NK-92 treated with Interleukin-12 subunit alpha and Interleukin-12 subunit beta, amount 100 ng/mL, for 24 hours (cell line): Measurements from ENCODE around the gene BCL2.

ENCODE experiments used
- DNase-seq: peaks from one replicate; lab custom pipeline; 2025; lab: John Stamatoyannopoulos, UW

BCL2 gene

DNA sequence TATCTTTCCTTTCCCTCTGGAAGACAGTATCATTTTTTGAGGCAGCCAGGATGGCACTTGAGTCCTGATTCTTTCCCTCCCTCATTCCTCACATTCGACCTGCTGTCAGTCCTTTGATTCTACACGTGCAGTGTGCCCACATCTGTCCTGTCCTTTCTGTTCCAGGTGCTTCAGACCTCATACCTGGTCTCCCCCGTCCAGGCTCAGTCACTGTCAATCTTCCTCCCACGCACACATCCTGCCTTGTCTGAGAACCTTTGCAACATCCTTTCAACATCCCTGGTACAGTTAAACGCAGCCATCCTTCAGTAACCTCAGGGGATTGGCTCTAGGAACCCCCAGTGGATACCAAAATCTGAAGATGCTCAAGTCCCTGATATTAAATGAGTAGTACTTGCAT lies 10.1 kb downstream of the BCL2 start:
- DNase-seq, result no peak

DNA sequence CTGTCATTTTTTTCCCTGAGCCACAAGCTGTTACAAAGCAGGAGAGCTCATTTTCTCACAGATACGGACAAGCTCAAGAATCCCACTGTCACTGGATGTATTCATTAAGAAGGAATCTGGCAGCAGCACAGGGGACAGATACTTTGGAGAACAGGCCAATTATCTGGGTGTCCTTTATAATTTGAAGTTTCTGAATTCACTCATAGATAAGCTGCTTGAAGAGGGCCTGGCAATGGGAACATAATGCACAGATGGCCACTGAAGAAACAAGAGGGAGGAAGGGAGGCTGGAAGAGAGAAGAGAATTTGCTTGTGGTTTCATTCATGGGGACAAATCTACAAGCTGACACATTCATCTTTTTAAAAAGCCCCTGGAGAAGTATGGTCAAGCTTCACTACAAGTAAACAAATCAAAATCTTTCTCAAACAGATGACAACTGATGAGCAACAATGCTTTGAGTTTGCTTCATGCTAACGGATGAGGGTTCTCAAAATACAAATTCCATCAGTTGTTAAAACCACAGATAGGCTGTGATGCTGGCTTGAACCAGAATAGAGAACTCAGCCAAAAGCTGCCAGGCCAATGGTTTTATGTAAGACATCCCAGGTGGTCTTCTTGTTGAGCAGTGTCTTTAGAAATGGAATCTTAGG lies 11.9 kb downstream of the BCL2 start:
- DNase-seq, result no peak

DNA sequence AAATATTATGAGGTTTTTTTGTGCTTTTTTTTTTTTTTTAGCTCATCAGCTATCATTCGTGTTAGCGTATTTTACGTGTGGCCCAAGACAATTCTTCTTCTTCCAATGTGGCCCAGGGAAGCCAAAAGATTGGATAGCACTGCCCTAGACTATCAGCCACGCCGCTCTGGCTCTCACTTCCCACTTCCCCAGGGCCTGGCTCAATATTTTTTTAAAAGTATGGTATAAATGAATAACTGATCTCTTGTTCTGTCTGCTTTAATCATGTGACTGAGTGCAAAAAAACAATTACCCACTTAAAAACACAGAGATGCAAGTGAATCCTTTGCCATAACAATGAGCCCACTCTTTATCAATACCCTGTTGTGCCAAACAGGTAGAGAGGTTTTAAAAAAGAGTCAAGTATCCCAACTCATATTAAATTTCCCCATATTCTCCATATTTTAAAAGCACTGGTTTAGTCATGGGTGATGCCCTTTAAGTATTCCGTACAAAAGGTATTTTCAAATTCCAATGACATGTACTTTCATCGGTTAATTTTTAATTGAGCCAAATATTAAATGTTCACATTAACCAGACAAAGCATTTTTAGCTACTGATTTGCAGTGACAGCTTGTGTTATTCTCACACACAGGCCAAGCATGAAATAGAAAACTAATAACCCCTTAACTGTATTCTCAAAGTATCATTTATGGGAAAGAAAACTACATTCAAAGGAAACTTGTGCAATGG lies 12.6 kb downstream of the BCL2 start:
- DNase-seq, result no peak

DNA sequence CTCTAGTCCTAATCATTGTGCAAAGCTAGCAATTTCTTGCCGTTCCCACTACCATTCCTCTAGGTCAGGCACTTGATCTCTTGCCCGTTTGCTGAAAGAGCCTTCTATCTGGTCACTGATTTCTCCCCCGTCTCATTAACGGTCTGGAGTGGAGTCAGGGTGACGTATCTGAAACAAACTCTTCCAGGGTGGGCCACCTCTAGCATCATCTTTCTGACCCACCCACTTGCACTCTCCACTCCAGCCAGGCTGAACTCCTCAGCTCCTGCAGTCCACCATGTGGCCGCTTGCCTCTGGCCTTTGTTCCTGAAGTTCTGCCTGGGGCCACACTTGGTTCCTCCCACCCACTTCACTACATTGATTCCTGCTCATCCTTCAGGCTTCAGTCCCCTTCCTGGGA lies 13.3 kb downstream of the BCL2 start:
- no peak for DNase-seq

- DNase-seq, result no peak
Measured at GRCh38 chr18:63303547-63303946, 16.0 kb downstream of the BCL2 start.

DNA sequence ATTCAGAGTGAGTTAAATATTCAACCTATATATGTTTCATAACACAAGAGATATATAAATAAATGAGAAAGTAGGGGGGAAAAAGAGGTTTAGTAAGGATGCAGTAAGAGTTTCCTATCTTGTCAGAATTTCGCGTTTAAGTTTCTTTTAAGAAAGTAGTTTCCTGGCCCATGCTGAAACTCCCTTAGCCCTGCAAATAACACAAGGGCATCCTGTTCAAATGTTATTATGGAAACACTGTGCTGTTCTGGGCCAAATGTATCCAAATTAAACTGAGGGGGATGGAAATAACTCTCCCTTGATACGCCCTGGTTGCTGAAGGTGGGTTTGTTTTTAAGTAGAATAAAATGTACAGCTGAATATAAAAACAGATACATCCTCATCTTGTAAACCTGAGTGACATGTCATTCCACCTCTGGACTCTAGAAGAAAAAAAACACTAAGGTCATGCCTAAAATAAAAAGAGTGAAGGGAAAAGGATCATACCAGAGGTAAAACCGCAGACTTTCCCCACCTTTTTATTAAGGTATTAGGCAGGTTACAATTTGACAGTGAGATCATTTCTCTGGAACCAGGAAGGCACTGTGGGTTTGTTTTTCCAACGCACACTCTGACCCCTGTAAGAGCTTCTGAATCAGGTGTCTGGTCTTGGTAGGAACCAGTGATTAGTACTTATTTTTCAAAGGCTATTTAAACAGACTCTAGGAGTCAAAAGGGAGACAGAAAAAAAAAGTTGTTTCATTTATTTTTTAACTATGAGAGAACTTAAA lies 16.7 kb downstream of the BCL2 start:
- no peak for DNase-seq

DNA sequence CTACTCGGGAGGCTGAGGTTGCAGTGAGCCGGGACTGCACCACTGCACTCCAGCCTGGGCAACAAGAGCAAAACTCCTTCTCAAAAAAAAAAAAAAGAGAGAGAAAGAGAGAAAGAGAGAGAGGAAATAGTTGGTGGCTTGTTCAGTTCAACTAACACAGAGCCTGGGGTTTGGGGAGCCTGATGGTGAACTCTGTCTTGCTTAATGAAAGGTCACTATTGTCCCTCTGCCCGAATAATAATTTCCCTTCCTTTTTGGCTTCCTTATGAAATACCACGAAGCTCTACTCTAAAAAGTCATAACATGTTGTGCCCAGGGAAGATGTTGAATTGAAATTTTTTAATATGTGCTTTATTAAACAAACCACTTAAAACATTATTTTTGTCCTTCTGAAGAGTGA lies 17.3 kb downstream of the BCL2 start:
- no peak for DNase-seq

GRCh38 chr18:63301434-63301833 lies 18.1 kb downstream of the BCL2 start:
- DNase-seq, result no peak

DNA sequence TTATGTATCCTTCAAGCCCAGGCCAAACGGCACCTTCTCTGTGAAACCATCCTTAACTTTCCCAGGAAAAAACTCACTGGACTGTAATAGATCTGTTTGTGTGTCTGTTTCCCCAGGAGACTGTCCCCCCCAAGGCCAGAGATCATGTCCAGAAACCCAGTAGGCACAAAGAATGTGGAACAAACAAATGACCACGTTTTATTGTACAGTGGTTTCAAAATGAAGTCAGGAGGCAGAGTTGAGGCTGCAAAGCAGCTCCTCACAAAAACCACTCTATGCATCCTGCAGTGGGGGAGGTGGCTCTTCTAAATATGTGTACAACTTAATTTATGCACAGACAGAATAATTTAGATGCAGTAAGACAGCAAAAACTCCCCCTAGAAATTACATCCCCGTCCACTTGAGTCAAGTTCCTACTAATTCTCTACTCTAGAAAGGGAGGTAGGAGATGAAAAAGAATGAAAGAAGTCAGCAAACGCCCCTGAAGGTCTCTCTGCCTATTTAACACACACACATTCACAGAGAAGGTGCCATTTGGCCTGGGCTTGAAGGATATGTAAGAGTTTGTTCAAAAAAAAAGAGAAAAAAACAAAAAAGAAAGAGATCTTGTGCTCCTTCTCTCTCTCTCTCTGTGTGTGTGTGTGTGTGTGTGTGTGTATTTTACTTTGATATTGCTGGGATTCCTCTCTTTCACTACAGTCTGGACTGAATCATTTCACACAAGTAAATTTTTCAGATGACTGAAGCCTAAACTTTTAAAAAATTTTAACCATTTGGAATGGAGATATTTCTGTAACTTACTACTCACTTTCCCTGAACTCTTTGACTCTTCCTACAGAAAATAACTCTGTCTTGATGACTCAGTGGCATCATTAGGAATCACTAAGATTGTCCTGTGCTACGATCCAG lies 19.5 kb downstream of the BCL2 start:
- DNase-seq, result peak; percentile 21

- peak; percentile 5 for DNase-seq
Measured at GRCh38 chr18:63298400-63299365, 20.9 kb downstream of the BCL2 start.

- DNase-seq, result no peak
Measured at GRCh38 chr18:63297687-63298399, 21.7 kb downstream of the BCL2 start.

GRCh38 chr18:63293935-63294334 lies 25.6 kb downstream of the BCL2 start:
- no peak for DNase-seq

DNA sequence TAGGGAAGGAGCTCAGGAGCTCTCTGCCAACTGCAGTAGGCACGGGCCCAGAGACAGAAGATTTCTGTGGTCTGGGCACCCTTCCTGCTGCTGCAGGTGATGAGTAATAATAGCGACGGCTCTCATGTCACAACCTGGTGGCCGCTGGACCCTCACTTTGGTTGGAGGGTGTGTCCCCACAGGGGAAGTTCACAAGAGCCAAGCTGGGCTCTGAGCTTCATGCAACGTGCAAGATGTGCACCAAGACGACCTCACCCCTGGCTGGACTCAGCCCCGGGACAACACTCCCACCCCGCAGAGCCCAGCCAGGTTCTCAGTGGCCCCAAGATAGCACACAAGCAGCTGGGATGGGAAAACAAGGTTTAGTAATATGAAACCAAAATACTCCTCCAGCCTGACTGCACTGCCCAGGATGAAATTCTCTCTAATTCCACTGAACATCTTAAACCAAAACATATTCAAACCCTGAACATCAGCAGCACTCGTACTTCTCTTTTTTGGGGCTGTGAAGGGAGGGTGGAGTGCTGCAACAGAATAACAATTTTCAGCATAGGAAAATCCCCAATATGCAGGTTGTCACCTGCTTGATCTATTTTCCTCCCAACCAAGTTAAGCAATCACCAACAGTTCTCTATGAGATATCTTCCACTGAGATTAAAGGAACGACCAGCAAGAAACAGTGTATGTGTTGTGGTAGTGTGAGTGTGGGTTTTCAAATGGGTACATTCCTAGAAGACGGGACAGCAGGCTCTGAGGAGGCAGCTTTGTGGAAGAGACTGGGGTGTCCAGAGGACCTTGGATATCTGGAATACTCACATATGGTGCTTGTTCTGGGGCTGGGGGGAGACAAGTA lies 26.5 kb downstream of the BCL2 start:
- DNase-seq, result peak; percentile 39

DNA sequence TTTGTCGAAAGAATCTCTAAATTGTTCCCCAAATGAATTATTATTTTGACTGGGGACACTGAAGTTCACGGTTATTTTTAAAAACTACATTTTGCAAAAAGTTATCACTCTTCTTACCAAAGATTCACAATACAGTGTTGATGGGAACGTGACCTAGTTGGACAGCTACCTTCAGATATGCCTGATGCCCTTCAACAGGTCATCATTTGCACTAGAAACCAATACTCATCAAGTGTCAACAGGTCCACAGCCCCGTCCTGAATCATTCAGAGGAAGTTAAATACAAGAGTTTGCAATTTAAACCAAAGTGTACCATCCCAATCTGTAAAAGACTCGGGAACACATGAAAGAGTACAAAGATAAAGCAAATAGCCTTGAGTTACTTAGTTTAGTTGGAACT lies 28.3 kb downstream of the BCL2 start:
- DNase-seq, result no peak

- no peak for DNase-seq
Measured at GRCh38 chr18:63290821-63291200, 28.8 kb downstream of the BCL2 start.

DNA sequence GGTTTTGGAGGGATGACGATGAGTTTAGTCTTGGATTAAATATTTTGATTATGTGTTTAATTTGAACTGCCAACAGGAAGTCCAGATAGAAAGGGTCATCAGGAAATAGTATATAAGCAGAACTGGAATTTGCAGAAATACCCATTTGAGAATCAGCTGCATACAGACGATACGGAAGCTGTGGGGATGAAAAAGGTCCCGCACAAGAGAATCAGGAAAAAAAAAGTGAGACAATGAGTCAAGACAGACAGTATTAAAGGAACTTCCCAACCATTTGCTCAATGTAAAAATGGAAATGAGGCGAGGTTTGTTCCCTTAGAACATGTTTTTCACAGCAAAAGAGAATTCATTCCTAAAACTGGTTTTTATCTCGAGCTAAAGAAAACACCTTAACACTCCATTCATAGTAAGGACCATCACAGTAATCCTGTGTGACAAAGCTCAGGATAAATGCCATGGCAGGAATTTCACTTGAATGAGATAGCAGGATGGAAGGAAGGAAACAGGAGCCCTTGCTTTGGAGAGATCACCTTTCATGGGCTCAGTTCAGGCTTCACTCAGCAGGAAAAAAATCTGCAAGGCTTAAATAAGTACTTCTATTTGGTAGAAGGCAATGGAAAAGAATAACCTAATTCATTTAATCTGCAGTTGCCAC lies 29.3 kb downstream of the BCL2 start:
- DNase-seq, result no peak

DNA sequence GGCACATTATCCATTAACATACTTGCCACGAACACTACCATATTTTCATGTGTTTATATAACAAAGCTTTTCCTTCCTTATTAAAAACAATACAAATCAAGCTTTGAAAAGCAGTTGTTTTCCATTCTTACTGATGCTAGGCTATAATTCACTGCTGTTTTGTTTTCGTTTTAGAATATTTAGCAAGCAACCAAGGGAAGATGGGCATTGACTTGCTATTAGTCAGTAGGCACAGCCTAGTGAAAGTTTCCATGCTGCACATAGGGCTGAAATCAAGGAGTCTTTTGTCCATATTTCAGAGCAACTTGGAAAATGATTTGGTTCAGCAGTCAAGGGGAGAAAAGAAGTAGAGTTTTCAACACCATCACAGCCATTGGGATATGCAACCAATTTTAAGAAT lies 31.3 kb downstream of the BCL2 start:
- DNase-seq, result no peak

DNA sequence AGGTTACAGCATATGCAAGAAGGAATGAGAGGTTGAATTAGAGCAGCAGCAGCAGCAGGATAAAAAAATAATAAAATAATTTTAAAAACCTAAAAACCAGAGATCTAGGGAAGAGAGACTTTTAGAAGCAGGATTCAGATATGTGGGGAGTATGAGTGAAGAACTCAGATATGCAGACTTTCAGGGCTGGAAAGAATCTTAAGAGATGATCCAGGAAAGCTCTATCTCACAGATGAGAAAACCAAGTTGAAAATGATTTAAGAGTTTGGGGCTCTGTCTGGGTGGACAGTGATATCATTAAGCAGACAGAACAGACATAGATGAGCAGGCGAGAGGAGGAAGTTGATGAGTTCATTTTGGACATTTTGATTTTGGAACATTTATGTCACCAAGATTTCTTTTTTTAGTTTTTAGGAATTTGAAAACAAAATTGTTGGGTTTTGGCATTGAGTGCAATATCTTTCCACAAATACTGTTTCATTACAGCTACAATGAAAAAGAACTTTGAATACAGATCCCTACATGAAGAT lies 31.8 kb downstream of the BCL2 start:
- DNase-seq, result no peak

- DNase-seq, result no peak
Measured at GRCh38 chr18:63286926-63287325, 32.6 kb downstream of the BCL2 start.
